ENCODE data around the gene OR10C1.

- no peak for TF ChIP-seq POLR2AphosphoS5 (IDR thresholded peaks at IDR 0.05; ENCODE audit: low read depth, low read length)
- TF ChIP-seq POLR2A (IDR thresholded peaks at IDR 0.05; ENCODE audit: low read depth, low read length), result no peak
- no peak for TF ChIP-seq SPI1 (IDR thresholded peaks at IDR 0.05; ENCODE audit: low read depth, low read length)
- TF ChIP-seq TAF1 (IDR thresholded peaks at IDR 0.05; ENCODE audit: low read depth, low read length), result no peak
- TF ChIP-seq POU2F2 (IDR thresholded peaks at IDR 0.05; ENCODE audit: low read depth, low read length), result no peak
- no peak for TF ChIP-seq PAX5 (IDR thresholded peaks at IDR 0.05; ENCODE audit: insufficient read depth, low read length, severe bottlenecking)
Observed at GRCh38 chr6:29414588-29414987, 24.5 kb upstream of the OR10C1 start, which contains the start of gene OR12D1.

Data from GM12891 (cell line).